ENCODE data around the gene PDK4. TPM values are rescaled to one million over a fixed set of nuclear protein-coding genes. Genes with fewer than 3 reads are reported as not detected.

The PDK4 gene
- total and polyA plus RNA-seq, 2 of the 13 experiments (the other 11 are each of a cell fraction or from before 2014, with no cell fraction given): 0.04 TPM; not detected in 1

GRCh38 chr7:95608359-95609173 is 12.2 kb upstream of the PDK4 start (continued):
- TF ChIP-seq ZNF350 (CRISPR knock-in tag; IDR thresholded peaks at IDR 0.05; ENCODE audit: borderline replicate concordance, low read depth): peak; percentile 62; the same call in 1 of the 2 replicates
- no peak for TF ChIP-seq TERF1 (CRISPR knock-in tag; IDR thresholded peaks at IDR 0.05)
- TF ChIP-seq TBX2 (CRISPR knock-in tag; IDR thresholded peaks at IDR 0.05; ENCODE audit: borderline replicate concordance): peak; percentile 85
- no peak for TF ChIP-seq ZBTB2 (CRISPR knock-in tag; IDR thresholded peaks at IDR 0.05; ENCODE audit: low read depth)
- no peak for TF ChIP-seq ZNF773 (CRISPR knock-in tag; IDR thresholded peaks at IDR 0.05; ENCODE audit: borderline replicate concordance)
- TF ChIP-seq ZNF264 (CRISPR knock-in tag; IDR thresholded peaks at IDR 0.05): 0 out of 2 replicates have a peak, but pooled peaks have one; percentile 21
- TF ChIP-seq ZNF703 (CRISPR knock-in tag; IDR thresholded peaks at IDR 0.05; ENCODE audit: borderline replicate concordance): no peak
- peak; percentile 100 for TF ChIP-seq RXRA (CRISPR knock-in tag; IDR thresholded peaks at IDR 0.05)
- no peak for TF ChIP-seq ZNF687 (CRISPR knock-in tag; IDR thresholded peaks at IDR 0.05)
- TF ChIP-seq ARID2 (CRISPR knock-in tag; IDR thresholded peaks at IDR 0.05; ENCODE audit: borderline replicate concordance): no peak
- peak; percentile 44; the same call in 1 of the 2 replicates for TF ChIP-seq HIVEP1 (CRISPR knock-in tag; IDR thresholded peaks at IDR 0.05)
- peak; percentile 100 for TF ChIP-seq BCL6 (CRISPR knock-in tag; IDR thresholded peaks at IDR 0.05)
- TF ChIP-seq ELF4 (CRISPR knock-in tag; IDR thresholded peaks at IDR 0.05; ENCODE audit: borderline replicate concordance): no peak
- peak; percentile 60; the same call in 1 of the 2 replicates for TF ChIP-seq KDM2A (CRISPR knock-in tag; IDR thresholded peaks at IDR 0.05; ENCODE audit: borderline replicate concordance, low read depth)
- TF ChIP-seq ZFP91 (CRISPR knock-in tag; IDR thresholded peaks at IDR 0.05; ENCODE audit: borderline replicate concordance): 0 out of 2 replicates have a peak, but pooled peaks have one; percentile 26
- peak; percentile 89; the same call in 1 of the 2 replicates for TF ChIP-seq ZSCAN31 (CRISPR knock-in tag; IDR thresholded peaks at IDR 0.05; ENCODE audit: low read depth)
- 0 out of 2 replicates have a peak, but pooled peaks have one; percentile 68 for TF ChIP-seq CBFB (CRISPR knock-in tag; IDR thresholded peaks at IDR 0.05)
- no peak for TF ChIP-seq MTA3 (CRISPR knock-in tag; IDR thresholded peaks at IDR 0.05)
